ENCODE measurements around the gene IQCK. TPM values are rescaled to one million over a fixed set of nuclear protein-coding genes. Genes with fewer than 3 reads are reported as not detected.
"Not testable (repeated sequence)": the region's sequence is repeated elsewhere in the genome, so short reads cannot be mapped to it uniquely, and the experiment has no call there.

The IQCK gene
- total RNA-seq, 1 donor from 2014 or later = not detected

GRCh38 chr16:19783363-19784182 lies 65.5 kb downstream of the IQCK start:
- Histone ChIP-seq H3K4me3 (no peak overlapping the region), H3K4me1 (no peaks in the 10 kb centered on the region), H3K27ac (no peak overlapping the region), H3K36me3 (no peaks in the 10 kb centered on the region), H3K9me3 (no peaks in the 10 kb centered on the region), H3K27me3 (no peaks in the 10 kb centered on the region)
- no peak for TF ChIP-seq CTCF (IDR thresholded peaks at IDR 0.05)
- intact Hi-C loops (cut with DNase I) = no loop called here
- DNase-seq (ENCODE audit: low spot score in 2 of 2) = no peak

- TF ChIP-seq CTCF (IDR thresholded peaks at IDR 0.05) = no peak
- Histone ChIP-seq H3K36me3 (no peaks in the 10 kb centered on the region), H3K27me3 (no peaks in the 10 kb centered on the region), H3K9me3 (no peaks in the 10 kb centered on the region), H3K4me3 (no peak overlapping the region), H3K4me1 (no peaks in the 10 kb centered on the region), H3K27ac (no peak overlapping the region)
- no peak for DNase-seq (ENCODE audit: low spot score in 2 of 2)
- intact Hi-C loops (cut with DNase I) = no loop called here
Measured at GRCh38 chr16:19784183-19784736, 66.2 kb downstream of the IQCK start.

GRCh38 chr16:19785081-19785480 lies 67.0 kb downstream of the IQCK start:
- H3K4me3 ChIP-seq = no peak overlapping the region
- TF ChIP-seq CTCF (IDR thresholded peaks at IDR 0.05) = no peak
- H3K27me3 ChIP-seq = no peaks in the 10 kb centered on the region
- no peaks in the 10 kb centered on the region for H3K4me1 ChIP-seq
- H3K36me3 ChIP-seq = no peaks in the 10 kb centered on the region
- H3K9me3 ChIP-seq = no peaks in the 10 kb centered on the region
- H3K27ac ChIP-seq = no peak overlapping the region
- DNase-seq (ENCODE audit: low spot score in 2 of 2) = no peak
- intact Hi-C loops (cut with DNase I) = no loop called here

- H3K27me3 ChIP-seq = no peaks in the 10 kb centered on the region
- intact Hi-C loops (cut with DNase I) = no loop called here
Measured at GRCh38 chr16:19785512-19786130, 67.5 kb downstream of the IQCK start.

GRCh38 chr16:19801369-19801768 lies 83.3 kb downstream of the IQCK start:
- intact Hi-C loops (cut with DNase I); DNase-seq (ENCODE audit: low spot score in 2 of 2); H3K9me3 ChIP-seq; H3K36me3 ChIP-seq; H3K27me3 ChIP-seq; H3K27ac ChIP-seq; H3K4me3 ChIP-seq; H3K4me1 ChIP-seq: not testable (repeated sequence)

More at GRCh38 chr16:19785512-19786130, 67.5 kb downstream of the IQCK start:
- no peaks in the 10 kb centered on the region for H3K36me3 ChIP-seq
- no peak overlapping the region for H3K27ac ChIP-seq
- no peak for DNase-seq (ENCODE audit: low spot score in 2 of 2)
- no peaks in the 10 kb centered on the region for H3K9me3 ChIP-seq
- TF ChIP-seq CTCF (IDR thresholded peaks at IDR 0.05) = no peak
- no peaks in the 10 kb centered on the region for H3K4me1 ChIP-seq
- peak overlapping the region in 1 of 2 donors; percentile 15 for H3K4me3 ChIP-seq

- H3K27ac ChIP-seq; H3K27me3 ChIP-seq; H3K9me3 ChIP-seq; H3K4me3 ChIP-seq; H3K4me1 ChIP-seq; H3K36me3 ChIP-seq; intact Hi-C loops (cut with DNase I); DNase-seq (ENCODE audit: low spot score in 2 of 2): not testable (repeated sequence)
Measured at GRCh38 chr16:19801824-19802223, 83.8 kb downstream of the IQCK start.
